HEK293T (cell line): ENCODE results near the gene AMT.

Source experiments
- CTCF ChIA-PET: fragments of 350-600 bp; formaldehyde crosslinking; extraction: SDS; loops from one replicate; lab custom pipeline; 2021; ENCODE audit warnings: antibody characterized with exemption, inconsistent platforms; lab: Yijun Ruan, JAX
- POLR2A ChIA-PET: fragments of 350-600 bp; formaldehyde crosslinking; extraction: SDS; loops from one replicate; lab custom pipeline; 2020; ENCODE audit warnings: antibody characterized with exemption, inconsistent platforms; lab: Yijun Ruan, JAX
- DNase-seq: peaks from one replicate; pipeline ENCODE4 v3.0.0; 2012; ENCODE audit warnings: mixed read lengths; ENCODE audit errors: extremely low spot score
- ARNT ChIP-seq: fragments of 450-650 bp; IDR thresholded peaks from 2 replicates; pipeline ENCODE4 v1.6.1; 2017; ENCODE audit warnings: mild to moderate bottlenecking
- BHLHE40 ChIP-seq: fragments of 450-650 bp; IDR thresholded peaks from 2 replicates; pipeline ENCODE4 v1.6.1; 2016; ENCODE audit warnings: mild to moderate bottlenecking, moderate library complexity, borderline replicate concordance
- CTBP1 ChIP-seq: fragments of 450-650 bp; IDR thresholded peaks from 2 replicates; pipeline ENCODE4 v1.6.1; 2016; ENCODE audit warnings: borderline replicate concordance
- ELF4 ChIP-seq: fragments of 450-650 bp; IDR thresholded peaks from 2 replicates; pipeline ENCODE4 v1.6.1; 2017; ENCODE audit warnings: antibody characterized with exemption
- FOXA1 ChIP-seq: fragments of 450-650 bp; IDR thresholded peaks from 2 replicates; pipeline ENCODE4 v1.6.1; 2016; ENCODE audit warnings: mild to moderate bottlenecking
- FOXK2 ChIP-seq: fragments of 450-650 bp; IDR thresholded peaks from 2 replicates; pipeline ENCODE4 v1.6.1; 2016; ENCODE audit warnings: mild to moderate bottlenecking
- FOXM1 ChIP-seq: fragments of 450-650 bp; IDR thresholded peaks from 2 replicates; pipeline ENCODE4 v1.6.1; 2017; ENCODE audit warnings: mild to moderate bottlenecking, borderline replicate concordance
- HDGF ChIP-seq: fragments of 450-650 bp; IDR thresholded peaks from 2 replicates; pipeline ENCODE4 v1.6.1; 2017; ENCODE audit warnings: antibody characterized with exemption, borderline replicate concordance
- L3MBTL2 ChIP-seq: fragments of 450-650 bp; conservative IDR thresholded peaks from 2 replicates; pipeline ENCODE4 v1.6.1; 2016; ENCODE audit warnings: mild to moderate bottlenecking
- LEF1 ChIP-seq: fragments of 450-650 bp; IDR thresholded peaks from 2 replicates; pipeline ENCODE4 v1.6.1; 2017; ENCODE audit warnings: mild to moderate bottlenecking, borderline replicate concordance
- NFRKB ChIP-seq: fragments of 450-650 bp; IDR thresholded peaks from 2 replicates; pipeline ENCODE4 v1.6.1; 2016; ENCODE audit warnings: mild to moderate bottlenecking, moderate library complexity
- PKNOX1 ChIP-seq: fragments of 450-650 bp; IDR thresholded peaks from 2 replicates; pipeline ENCODE4 v1.6.1; 2016
- SP1 ChIP-seq: fragments of 450-650 bp; IDR thresholded peaks from 2 replicates; pipeline ENCODE4 v1.6.1; 2017
- SUZ12 ChIP-seq: fragments of 450-650 bp; IDR thresholded peaks from 2 replicates; pipeline ENCODE4 v1.6.1; 2016; ENCODE audit warnings: mild to moderate bottlenecking
- TARDBP ChIP-seq: fragments of 450-650 bp; IDR thresholded peaks from 2 replicates; pipeline ENCODE4 v1.6.1; 2016
- ZNF384 ChIP-seq: fragments of 450-650 bp; IDR thresholded peaks from 2 replicates; pipeline ENCODE4 v1.6.1; 2016

AMT gene

GRCh38 chr3:49422379-49423248 lies at the start of gene AMT:
Gene AMT, minus strand, starts transcription at chr3:49422473. Its CDS starts 23 bp downstream, at chr3:49422450.
- POLR2A ChIA-PET: interaction anchor here (0.7 to 2.0 kb wide), 2 partner anchors 10 to 82 kb away, joined by 4 to 12 read pairs; partner anchors contain the start of genes RHOA, TCTA and USP4
- TF ChIP-seq NFRKB (no peak), CTBP1 (no peak), ARNT (no peak), ELF4 (no peak), FOXA1 (no peak), LEF1 (no peak), ZNF384 (no peak), PKNOX1 (no peak), FOXK2 (no peak), FOXM1 (no peak), BHLHE40 (no peak), SUZ12 (no peak), HDGF (no peak), L3MBTL2 (no peak), TARDBP (no peak), SP1 (no peak)
- CTCF ChIA-PET: no interaction called here
- DNase-seq: no peak

- ChIA-PET POLR2A (interaction anchor here (0.7 to 3.4 kb wide), 13 partner anchors 11 to 377 kb away, joined by 3 to 20 read pairs (median 5); partner anchors contain the start of genes NICN1, QRICH1 and USP4), CTCF (interaction anchor here (1.8 kb wide), 1 partner anchor 17 kb away, joined by 5 read pairs; no protein-coding TSS in a partner anchor)
- no peak for DNase-seq
- no peak for TF ChIP-seq BHLHE40
- TF ChIP-seq LEF1: no peak
- TF ChIP-seq L3MBTL2: no peak
- no peak for TF ChIP-seq FOXM1
- no peak for TF ChIP-seq PKNOX1
- no peak for TF ChIP-seq ZNF384
- TF ChIP-seq HDGF: no peak
- TF ChIP-seq ELF4: no peak
- TF ChIP-seq CTBP1: no peak
Measured at GRCh38 chr3:49470714-49471420, 48.6 kb upstream of the AMT start.

- CTCF ChIA-PET: interaction anchor here (1.3 to 2.6 kb wide), 3 partner anchors 21 to 356 kb away, joined by 4 to 5 read pairs (median 4); partner anchors contain the start of gene USP4
- DNase-seq: peak; percentile 98
- peak; percentile 79 for TF ChIP-seq PKNOX1
- TF ChIP-seq ELF4: no peak
- TF ChIP-seq CTBP1: peak; percentile 82
- no peak for TF ChIP-seq FOXA1
- POLR2A ChIA-PET: interaction anchor here (0.7 to 3.4 kb wide), 19 partner anchors 10 to 376 kb away, joined by 3 to 20 read pairs (median 4); partner anchors contain the start of genes NICN1, QRICH1, RHOA and TCTA
Measured at GRCh38 chr3:49469936-49470713, 47.9 kb upstream of the AMT start, which contains the start of gene DAG1. Gene DAG1, plus strand, starts transcription at chr3:49470267. Its CDS starts 40,268 bp downstream, at chr3:49510535.

- ChIA-PET CTCF (interaction anchor here (1.3 to 2.6 kb wide), 3 partner anchors 20 to 355 kb away, joined by 4 to 5 read pairs (median 4); partner anchors contain the start of gene USP4), POLR2A (interaction anchor here (0.8 to 3.4 kb wide), 19 partner anchors 9 to 375 kb away, joined by 3 to 20 read pairs (median 4); partner anchors contain the start of genes NICN1, QRICH1, RHOA and TCTA)
- peak; percentile 71 for TF ChIP-seq L3MBTL2
- TF ChIP-seq HDGF: 0 out of 2 replicates have a peak, but pooled peaks have one; percentile 17
- TF ChIP-seq ZNF384: no peak
- DNase-seq: peak; percentile 63
Measured at GRCh38 chr3:49469037-49469935, 47.0 kb upstream of the AMT start.
